Measurements from ENCODE around the gene ADAMTS7.
"Not testable (repeated sequence)": the region's sequence is repeated elsewhere in the genome, so short reads cannot be mapped to it uniquely, and the experiment has no call there.

Gene ADAMTS7

DNA sequence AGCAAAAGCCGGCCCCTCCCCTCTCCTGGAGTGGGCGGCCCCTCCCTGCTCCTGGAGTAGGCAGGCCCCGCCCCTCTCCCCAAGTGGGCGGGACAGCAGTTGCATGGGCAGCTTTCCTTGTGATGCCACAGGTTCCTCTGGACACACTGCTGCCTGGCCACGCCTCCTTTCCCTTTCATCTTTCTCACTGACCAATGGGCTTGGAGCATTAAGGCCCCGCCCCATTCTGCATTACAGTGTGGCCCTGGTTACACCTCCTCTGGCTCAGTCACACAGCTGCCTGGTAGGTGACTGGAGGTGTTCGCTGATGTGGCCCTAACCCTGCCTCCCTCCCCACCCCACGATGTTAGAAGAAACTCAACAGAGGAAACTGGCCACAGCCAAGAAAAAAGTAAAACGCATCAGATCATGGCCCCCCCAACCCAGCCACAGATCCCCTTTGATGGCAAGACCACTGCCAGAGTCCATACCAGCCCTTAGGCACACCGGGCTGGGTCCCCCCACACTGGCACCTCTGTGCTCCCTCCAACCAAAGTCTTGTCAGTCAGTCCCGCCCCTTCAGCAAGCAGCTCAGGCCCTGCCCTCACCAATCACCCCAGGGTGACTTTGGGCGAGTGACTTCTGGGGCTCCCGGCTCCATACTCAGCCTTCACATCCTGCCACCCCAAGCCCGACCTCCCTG, 84.3 kb downstream of the ADAMTS7 start:
- no peak for DNase-seq (ENCODE audit: low read depth in 2 of 2)

- not testable (repeated sequence) for DNase-seq (ENCODE audit: low read depth in 2 of 2)
These were observed 91.3 kb downstream of the ADAMTS7 start for GRCh38 chr15:78719819-78720450.

DNA sequence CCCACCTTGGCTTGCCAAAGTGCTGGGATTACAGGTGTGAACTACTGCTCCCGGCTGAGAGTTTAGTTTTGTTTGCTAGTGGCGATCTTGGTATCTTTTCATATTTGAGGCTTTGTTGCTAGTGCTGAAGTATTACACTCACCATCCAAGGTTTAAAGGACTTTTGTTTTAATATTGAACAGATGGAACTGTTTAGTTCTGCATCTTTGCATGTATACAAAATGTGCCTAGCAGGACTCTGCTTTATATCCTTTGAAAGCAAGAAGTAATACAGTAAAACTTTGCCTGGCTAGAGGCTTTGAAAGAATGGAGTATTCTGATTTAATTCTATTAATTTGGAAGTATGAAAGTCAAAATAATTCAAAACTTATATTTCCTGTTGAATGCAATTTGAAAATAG, 92.4 kb downstream of the ADAMTS7 start:
- DNase-seq (ENCODE audit: low read depth in 2 of 2), result no peak

DNA sequence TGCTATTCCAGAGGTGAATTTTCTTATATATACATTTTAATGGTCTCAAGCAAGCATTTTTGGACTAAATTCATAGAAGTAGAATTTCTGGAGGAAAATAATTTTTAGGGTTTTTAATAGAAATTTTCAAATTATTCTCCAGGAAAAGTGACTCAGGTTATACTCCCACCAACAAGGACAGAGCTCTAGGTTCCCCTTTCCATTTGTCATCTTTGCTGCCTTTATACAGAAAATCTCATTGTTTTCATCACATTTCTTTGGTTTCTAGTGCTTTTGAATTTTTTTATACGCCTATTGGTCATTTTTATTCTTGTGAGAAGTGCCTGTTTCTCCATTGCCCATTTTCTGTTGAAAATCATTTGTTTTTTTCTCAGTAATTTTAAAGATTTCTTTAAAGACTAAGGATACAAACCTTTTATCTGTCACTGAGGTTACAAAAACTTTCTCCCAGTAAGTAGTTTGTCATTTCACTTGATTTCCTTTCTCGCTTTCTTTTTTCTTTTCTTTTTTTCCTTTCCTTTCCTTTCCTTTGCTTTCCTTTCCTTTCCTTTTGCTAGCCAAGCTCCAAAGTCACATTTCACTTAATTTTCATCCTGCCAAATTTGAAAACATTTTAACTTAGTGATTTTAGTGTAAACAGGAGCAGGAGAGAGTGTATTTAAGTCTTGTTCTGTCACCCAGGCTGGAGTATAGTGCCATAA, 93.2 kb downstream of the ADAMTS7 start:
- DNase-seq (ENCODE audit: low read depth in 2 of 2), result no peak

DNA sequence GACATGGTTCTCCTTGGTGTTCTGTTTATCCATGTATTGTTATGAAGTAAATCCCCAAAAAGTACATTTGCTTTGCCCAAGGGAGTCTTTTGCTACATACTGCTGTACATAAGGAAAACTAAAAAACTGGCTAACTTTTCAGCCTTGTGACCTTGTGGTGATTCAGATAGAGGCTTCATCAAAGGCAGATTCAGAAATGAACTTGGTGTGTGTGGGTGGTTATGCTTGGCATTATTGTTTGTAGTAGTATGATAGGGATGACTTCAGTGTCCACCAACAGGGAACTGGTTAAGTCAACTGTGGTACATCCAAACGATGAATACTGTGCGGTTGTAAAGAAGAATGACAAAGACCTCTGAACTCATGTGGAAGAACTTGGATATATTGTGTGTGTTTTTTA, 94.6 kb downstream of the ADAMTS7 start:
- no peak for DNase-seq (ENCODE audit: low read depth in 2 of 2)

DNA sequence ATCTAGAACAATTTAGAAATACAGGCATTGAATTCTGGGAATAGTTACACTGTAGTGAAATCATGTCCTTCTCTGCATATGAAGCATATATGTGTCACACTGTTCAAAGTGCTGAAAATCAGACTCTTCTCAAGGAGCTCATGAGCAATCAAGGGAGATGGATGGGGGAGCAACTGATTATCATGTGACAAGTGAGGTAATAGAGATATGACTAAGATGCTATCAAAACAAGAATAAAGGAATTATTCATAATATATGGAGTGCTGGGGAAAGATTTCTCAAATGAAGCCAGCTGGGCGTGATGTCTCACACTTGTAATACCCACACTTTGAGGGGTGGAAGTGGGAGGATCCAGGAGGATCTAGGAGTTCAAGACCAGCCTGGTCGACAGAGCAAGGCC, 95.3 kb downstream of the ADAMTS7 start:
- DNase-seq (ENCODE audit: low read depth in 2 of 2), result no peak

DNA sequence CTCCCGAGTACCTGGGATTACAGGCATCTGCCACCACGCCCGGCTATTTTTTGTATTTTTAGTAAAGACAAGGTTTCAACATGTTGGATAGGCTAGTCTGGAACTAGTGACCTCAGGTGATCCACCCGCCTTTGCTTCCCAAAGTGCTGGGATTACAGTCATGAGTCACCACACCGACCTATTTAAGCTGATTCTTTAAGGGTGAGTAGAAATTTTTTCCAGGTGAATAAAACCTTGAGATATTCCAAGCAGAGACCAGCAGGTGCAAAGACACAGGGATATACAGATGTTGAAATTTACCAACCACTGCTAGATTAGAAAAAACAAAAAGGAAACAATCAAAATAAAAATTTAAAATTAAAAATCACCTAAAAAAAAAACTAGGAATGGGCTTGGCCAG, 95.8 kb downstream of the ADAMTS7 start:
- no peak for DNase-seq (ENCODE audit: low read depth in 2 of 2)

DNA sequence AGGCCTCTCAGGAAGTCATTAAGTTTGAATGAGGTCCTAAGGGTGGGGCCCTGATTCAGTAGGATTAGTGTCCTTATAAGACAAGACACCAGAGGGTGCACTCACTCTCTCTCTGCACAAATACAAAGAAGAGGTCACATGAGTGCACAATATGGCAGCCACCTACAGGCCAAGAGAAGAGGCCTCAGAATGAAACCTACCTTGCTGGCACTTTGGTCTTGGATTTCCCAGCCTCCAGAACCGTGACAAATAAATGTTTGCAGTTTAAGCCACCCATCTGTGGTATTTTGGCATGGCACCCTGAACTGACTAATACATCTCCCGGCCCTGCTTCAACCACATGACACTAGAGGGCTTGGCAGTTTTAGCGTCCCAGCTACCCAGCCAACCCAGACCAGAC, 96.4 kb downstream of the ADAMTS7 start:
- DNase-seq (ENCODE audit: low read depth in 2 of 2), result no peak

GRCh38 chr15:78712797-78713515, 98.3 kb downstream of the ADAMTS7 start:
- DNase-seq (ENCODE audit: low read depth in 2 of 2), result no peak

DNA sequence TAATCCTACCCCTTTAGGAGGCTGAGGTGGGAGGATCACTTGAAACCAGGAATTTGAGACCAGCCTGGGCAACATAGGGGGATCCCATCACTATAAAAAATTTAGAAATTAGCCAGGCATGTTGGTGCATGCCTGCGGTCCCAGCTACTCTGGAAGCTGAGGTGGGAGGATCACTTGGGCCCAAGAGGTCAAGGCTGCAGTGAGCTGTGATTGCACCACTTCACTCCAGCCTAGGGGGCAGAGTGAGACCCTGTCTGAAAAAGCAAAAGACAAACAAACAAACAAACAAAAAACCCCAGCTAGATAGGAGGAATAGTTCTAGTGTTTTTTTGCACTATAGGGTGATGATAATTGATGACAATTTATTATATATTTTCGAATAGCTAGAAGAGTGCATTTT, 99.6 kb downstream of the ADAMTS7 start:
- DNase-seq (ENCODE audit: low read depth in 2 of 2), result no peak

GRCh38 chr15:78709263-78709882, 101.9 kb downstream of the ADAMTS7 start:
- peak; percentile 50 to 57 for DNase-seq (ENCODE audit: low read depth in 2 of 2)

All from stimulated activated CD4-positive, alpha-beta T cell treated with anti-CD3 and anti-CD28 coated beads, Interleukin-15, amount 100 ng/mL, for 48 hours (primary cell).